ENCODE measurements around the gene LDHB.
"Not testable (repeated sequence)": the region's sequence is repeated elsewhere in the genome, so short reads cannot be mapped to it uniquely, and the experiment has no call there.

LDHB gene

DNA sequence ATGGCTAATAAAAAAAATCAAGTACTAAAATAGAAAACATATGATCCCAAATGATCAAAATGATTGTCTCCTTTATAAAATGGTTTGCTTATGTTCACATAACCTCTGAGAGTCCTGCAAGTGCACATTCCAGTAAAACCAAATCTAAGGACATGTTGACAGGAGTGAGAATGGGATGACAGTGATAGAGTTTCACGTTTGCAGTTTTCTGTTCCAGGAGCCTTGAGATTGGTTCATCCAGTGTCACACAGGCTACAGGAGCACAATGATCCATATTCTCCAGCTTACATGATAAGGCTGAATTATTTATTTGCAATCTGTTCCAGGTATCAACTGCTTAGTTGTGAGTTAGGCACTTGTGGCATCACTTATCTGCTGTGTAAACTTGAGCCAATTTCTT lies 51.5 kb downstream of the LDHB start:
- DNase-seq (ENCODE audit: extremely low spot score), result no peak
- TF ChIP-seq, protein P1, sequence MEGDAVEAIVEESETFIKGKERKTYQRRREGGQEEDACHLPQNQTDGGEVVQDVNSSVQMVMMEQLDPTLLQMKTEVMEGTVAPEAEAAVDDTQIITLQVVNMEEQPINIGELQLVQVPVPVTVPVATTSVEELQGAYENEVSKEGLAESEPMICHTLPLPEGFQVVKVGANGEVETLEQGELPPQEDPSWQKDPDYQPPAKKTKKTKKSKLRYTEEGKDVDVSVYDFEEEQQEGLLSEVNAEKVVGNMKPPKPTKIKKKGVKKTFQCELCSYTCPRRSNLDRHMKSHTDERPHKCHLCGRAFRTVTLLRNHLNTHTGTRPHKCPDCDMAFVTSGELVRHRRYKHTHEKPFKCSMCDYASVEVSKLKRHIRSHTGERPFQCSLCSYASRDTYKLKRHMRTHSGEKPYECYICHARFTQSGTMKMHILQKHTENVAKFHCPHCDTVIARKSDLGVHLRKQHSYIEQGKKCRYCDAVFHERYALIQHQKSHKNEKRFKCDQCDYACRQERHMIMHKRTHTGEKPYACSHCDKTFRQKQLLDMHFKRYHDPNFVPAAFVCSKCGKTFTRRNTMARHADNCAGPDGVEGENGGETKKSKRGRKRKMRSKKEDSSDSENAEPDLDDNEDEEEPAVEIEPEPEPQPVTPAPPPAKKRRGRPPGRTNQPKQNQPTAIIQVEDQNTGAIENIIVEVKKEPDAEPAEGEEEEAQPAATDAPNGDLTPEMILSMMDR (IDR thresholded peaks at IDR 0.05; ENCODE audit: control extremely low read depth, extremely low read depth, low read depth, missing control alignments), result no peak
- CTCF ChIA-PET, result no interaction called here
- POLR2A ChIA-PET, result no interaction called here

DNA sequence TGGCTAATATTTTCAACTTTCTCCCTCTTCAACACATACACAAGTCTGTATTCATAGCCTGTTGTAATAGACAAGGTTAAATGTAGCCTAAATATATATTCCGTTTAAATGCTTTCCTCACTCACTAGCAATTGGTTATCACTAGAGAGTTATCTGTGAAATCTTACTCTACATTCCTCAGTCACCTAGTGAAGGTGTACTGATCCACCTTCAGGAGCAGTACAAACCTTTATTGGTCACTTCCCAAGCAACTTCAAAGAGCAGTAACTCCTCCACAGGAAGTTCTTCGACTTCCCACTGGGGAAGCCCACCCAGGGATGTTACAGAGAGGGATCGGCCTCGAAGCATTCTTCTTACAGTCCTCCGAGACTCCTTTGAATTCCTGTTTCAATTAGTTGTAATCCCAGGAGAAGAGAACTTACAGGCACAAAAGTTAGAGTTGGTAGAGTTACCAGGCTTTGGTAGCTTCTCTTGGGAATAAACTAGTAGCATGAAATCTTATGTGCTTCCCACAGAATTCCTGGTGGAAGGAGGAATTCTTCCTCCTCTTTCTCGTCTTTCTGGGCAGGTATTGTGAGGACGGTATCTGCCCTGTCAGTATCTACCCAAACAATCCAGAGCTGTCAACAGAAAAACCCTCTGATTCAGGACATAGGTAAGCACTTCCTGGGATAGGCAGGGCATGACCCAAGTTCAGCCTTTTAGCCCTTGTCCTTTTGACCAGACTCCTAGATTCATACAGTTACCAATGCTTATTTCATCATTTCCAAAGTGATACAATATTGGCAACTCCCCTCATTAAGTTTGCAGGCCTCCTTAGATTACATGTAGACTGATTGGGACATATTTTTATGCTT lies 53.2 kb downstream of the LDHB start, which contains the start of gene GYS2:
TSS of gene GYS2 (minus strand) at position 603 of the 857 bp plus-strand sequence. CDS start at position 348, 255 bp downstream.
- CTCF ChIA-PET, result interaction anchor here (0.9 to 1.1 kb wide), 2 partner anchors 32 to 73 kb away, joined by 3 to 4 read pairs; no protein-coding TSS in a partner anchor
- POLR2A ChIA-PET, result no interaction called here
- DNase-seq (ENCODE audit: extremely low spot score), result no peak
- TF ChIP-seq, protein P1 (IDR thresholded peaks at IDR 0.05; ENCODE audit: control extremely low read depth, extremely low read depth, low read depth, missing control alignments), result no peak

DNA sequence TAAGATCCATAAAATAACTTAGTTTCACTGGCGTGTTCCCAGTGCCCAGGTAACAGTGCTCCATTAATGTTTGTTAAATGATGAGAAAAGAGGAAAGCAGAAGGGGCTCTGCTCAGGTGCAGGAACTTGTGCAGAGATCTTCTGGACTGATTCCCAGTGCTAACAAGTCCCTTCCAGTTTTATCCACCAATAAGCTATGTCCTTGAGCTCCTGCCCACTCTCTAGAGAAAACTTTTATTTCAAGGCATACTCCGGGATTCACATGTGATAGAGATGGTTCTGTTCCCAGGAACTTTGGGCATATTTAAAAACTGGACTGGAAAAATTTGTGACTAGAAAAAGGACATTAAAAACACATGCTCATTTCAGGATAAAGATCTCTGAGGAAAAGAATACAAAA lies 54.9 kb downstream of the LDHB start:
- TF ChIP-seq, protein P1 (IDR thresholded peaks at IDR 0.05; ENCODE audit: control extremely low read depth, extremely low read depth, low read depth, missing control alignments), result no peak
- POLR2A ChIA-PET, result no interaction called here
- CTCF ChIA-PET, result no interaction called here
- no peak for DNase-seq (ENCODE audit: extremely low spot score)

DNA sequence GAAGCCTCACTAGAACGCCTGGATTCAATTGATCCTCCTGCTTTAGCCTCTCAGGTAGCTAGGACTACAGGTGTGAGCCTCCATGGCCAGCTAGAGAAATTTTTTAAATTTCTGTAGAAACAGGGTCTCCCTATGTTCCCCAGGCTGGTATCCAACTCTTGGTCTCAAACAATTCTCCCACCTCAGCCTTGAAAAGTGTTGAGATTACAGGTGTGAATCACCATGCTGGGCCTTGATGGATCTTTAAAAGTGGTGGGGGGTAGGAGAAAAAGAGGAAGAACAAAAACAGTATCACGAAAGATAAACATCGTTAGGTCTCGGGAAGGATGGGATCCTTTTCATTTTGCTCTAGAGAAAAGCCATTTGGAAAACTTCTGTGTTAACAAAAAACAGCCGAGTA lies 57.4 kb downstream of the LDHB start:
- POLR2A ChIA-PET, result no interaction called here
- DNase-seq (ENCODE audit: extremely low spot score), result no peak
- TF ChIP-seq, protein P1 (IDR thresholded peaks at IDR 0.05; ENCODE audit: control extremely low read depth, extremely low read depth, low read depth, missing control alignments), result no peak

DNA sequence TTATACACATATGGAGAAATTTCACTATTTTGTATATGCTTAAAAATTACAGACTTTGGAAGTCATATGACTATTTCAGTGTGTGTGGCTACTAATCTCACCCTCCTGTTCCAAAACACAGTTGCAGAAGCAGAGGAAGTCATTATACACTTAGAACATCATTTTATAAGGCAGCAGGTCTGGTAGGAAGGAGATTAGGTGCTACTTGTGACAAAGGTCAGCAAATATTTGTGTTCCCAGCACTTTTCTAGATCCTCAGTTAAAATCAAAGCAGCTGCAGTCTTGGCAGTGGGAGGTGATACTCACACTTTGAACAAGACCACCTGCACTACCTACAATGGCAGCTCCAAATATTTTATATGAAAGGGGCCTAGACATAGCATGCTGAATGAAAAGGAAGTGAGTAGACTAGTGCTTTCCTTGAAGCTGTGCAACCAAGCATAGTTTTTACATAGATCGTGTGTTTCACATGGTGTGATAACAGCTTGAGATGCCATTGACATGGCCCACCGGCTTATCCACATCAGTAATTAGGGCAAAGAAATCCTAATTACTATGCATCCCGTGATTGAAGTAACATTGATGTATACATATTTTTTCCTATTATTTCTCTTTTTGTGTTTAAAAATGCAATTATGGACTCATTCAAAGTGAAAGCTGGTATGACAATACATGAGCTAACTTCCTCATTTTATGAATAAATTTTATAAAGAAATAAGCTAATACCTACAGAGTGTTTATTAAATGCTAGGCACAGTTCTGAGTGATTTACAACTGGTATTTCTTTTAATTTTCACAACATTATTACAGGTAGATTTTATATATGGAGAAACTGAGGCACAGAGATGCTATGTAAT lies 58.3 kb downstream of the LDHB start:
- POLR2A ChIA-PET, result no interaction called here
- DNase-seq (ENCODE audit: extremely low spot score), result no peak
- TF ChIP-seq, protein P1 (IDR thresholded peaks at IDR 0.05; ENCODE audit: control extremely low read depth, extremely low read depth, low read depth, missing control alignments), result no peak
- CTCF ChIA-PET, result interaction anchor here (2.1 kb wide), 1 partner anchor 81 kb away, joined by 6 read pairs; no protein-coding TSS in a partner anchor

More for the DNA sequence above, 57.4 kb downstream of the LDHB start:
- CTCF ChIA-PET, result interaction anchor here (2.1 kb wide), 1 partner anchor 80 kb away, joined by 6 read pairs; no protein-coding TSS in a partner anchor

DNA sequence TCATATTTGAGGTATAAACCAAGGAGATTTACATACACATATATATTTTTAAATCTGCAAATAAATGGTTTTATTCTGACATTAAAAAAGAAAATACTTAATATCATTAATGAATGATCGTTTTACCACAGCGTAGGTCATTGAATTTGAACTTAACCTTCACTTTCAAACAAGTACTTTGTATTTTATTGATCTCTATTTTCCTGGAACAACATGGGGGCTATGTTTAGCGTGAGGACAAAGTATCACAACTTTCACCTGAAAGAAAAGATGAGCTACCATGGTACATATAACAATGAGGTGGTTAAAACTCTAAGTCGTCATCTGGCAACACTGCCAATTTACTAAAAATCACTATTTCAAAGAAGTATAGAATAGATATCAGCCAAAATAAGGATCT lies 59.0 kb downstream of the LDHB start:
- ChIA-PET POLR2A (no interaction called here), CTCF (interaction anchor here (2.1 kb wide), 1 partner anchor 82 kb away, joined by 6 read pairs; no protein-coding TSS in a partner anchor)
- no peak for DNase-seq (ENCODE audit: extremely low spot score)
- TF ChIP-seq, protein P1 (IDR thresholded peaks at IDR 0.05; ENCODE audit: control extremely low read depth, extremely low read depth, low read depth, missing control alignments), result no peak

DNA sequence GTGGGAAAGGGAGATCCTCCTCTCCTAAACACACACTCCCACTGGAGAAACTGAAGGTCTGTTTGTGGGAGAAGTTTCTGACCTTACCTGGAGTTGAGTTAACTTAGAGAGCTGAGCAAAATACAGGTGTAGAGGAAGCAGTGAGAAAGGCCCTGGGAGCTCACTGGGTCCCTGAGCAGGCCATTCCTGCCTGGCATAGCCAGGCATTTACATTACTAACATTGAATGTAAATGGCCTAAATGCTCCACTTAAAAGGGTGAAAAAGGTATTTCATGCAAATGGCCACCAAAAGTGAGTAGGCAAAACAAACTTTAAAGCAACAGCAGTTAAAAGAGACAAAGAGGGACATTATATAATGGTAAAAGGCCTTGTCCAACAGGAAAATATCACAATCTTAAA lies 62.3 kb downstream of the LDHB start:
- CTCF ChIA-PET; POLR2A ChIA-PET; DNase-seq (ENCODE audit: extremely low spot score): not testable (repeated sequence)

Measured in GM10248 (cell line).